ENCODE data around the gene GJA1.

- TF ChIP-seq CTCF (conservative IDR thresholded peaks at IDR 0.05), result no peak
- no peak for TF ChIP-seq EZH2 (IDR thresholded peaks at IDR 0.05; ENCODE audit: low read depth)
These were observed 4.5 kb downstream of the GJA1 start for GRCh38 chr6:121439926-121440325.
